Upper lobe of left lung (tissue), 4 donors: Measurements from ENCODE around the gene CFAP91.

Source experiments
- POLR2A ChIP-seq, 4 donors: fragments of 450-650 bp; IDR thresholded peaks; one replicate each; pipeline ENCODE4 v1.5.1; 2016 to 2017; ENCODE audit warnings: antibody characterized with exemption in 4 of 4, mild to moderate bottlenecking in 2 of 4
- TF ChIP-seq, protein P1 (sequence below), 6 experiments: fragments of 450-650 bp in 4 of 6; fragments of 200-600 bp in 2 of 6; sonication (generic) in 2 of 6; IDR thresholded peaks; one replicate each; pipeline ENCODE4 v1.5.1; 2016 to 2019; ENCODE audit warnings: antibody characterized with exemption in 6 of 6

DNA sequence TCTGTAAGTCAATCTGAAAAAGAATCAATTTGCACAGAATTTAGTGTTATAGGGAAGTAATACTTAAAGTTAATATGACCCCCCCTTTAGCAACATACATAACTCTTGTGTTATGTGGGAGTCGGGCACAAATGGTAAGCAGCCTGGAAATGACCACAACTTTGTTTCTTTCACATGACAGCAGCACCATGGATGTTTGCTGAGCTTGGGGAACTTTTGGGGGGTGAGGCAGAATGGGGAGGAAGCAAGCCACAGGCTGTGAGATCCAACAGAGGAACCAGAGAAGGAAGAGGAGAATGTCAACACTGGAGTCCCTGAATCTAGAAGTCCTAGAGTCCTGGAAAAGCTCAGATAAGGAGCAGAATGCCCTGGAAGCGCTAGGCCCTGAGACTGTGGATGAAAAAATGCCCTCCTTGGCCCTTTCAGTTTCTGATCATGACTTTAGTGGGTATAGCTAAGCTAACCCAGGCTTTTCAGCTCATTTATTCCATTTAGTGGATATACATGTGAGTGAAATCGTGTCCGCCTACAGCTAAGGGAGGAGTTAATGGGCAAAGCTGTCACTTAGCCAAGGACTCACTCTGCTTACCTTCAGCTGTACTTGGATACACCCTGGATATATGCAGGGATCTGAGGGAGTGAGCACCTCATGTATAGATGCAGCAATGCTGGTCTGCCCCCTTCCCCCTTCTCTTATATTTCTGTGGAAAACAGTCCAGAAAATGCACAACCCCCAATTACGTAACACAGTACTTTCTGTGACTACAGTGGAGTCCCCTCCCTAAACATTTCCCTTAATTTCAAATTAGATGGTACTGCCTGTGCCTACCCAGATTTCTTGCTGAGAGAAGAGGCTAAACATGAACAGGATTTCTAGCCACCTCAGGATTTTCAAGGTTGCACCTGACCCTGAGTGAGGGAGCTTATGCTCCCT lies 39.1 kb downstream of the CFAP91 start:
- TF ChIP-seq, protein P1, sequence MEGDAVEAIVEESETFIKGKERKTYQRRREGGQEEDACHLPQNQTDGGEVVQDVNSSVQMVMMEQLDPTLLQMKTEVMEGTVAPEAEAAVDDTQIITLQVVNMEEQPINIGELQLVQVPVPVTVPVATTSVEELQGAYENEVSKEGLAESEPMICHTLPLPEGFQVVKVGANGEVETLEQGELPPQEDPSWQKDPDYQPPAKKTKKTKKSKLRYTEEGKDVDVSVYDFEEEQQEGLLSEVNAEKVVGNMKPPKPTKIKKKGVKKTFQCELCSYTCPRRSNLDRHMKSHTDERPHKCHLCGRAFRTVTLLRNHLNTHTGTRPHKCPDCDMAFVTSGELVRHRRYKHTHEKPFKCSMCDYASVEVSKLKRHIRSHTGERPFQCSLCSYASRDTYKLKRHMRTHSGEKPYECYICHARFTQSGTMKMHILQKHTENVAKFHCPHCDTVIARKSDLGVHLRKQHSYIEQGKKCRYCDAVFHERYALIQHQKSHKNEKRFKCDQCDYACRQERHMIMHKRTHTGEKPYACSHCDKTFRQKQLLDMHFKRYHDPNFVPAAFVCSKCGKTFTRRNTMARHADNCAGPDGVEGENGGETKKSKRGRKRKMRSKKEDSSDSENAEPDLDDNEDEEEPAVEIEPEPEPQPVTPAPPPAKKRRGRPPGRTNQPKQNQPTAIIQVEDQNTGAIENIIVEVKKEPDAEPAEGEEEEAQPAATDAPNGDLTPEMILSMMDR (IDR thresholded peaks at IDR 0.05) = no peak
- TF ChIP-seq POLR2A (IDR thresholded peaks at IDR 0.05) = no peak
